Measurements from ENCODE around the gene CACNB3.

DNA sequence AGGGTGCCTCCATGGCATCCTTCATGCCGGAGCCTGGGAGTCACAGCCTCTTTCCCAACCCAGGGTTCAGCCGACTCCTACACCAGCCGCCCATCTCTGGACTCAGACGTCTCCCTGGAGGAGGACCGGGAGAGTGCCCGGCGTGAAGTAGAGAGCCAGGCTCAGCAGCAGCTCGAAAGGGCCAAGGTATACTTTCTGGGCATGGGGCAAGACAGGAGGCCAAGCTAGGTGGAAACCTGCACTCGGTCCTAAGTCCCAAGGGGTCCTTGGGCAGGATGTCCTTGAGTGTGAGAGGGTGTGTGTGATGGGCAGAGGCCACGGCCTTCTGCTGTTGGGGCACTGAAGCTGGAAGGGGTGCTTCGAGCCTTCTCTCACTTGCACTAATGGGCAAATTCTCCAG lies 5.0 kb downstream of the CACNB3 start:
- TF ChIP-seq CTCF (conservative IDR thresholded peaks at IDR 0.05 in 1 of 2, IDR thresholded peaks at IDR 0.05 in 1 of 2; ENCODE audit: extremely low read depth in 1 of 2, insufficient read depth in 1 of 2, low read depth in 1 of 2, low read length in 2 of 2), result no peak
- TF ChIP-seq EZH2 (IDR thresholded peaks at IDR 0.05; ENCODE audit: borderline replicate concordance, low read length), result no peak
